Fibroblast of mammary gland (primary cell): Measurements from ENCODE around the gene IDH2.

Source experiments
- DNase-seq: peaks from one replicate; pipeline ENCODE4 v3.0.0-alpha.2; 2010; ENCODE audit warnings: low read depth
- H3K4me3 ChIP-seq: 2 replicates; pipeline ENCODE4 v1.5.1; 2011; ENCODE audit warnings: low read depth, mild to moderate bottlenecking, low read length, moderate library complexity; ENCODE audit not compliant: control insufficient read depth
- TF ChIP-seq, protein P1 (sequence below): conservative IDR thresholded peaks from 2 replicates; pipeline ENCODE4 v1.5.1; 2011; ENCODE audit warnings: low read depth, low read length, inconsistent platforms; ENCODE audit not compliant: control insufficient read depth, insufficient read depth

Gene IDH2

DNA sequence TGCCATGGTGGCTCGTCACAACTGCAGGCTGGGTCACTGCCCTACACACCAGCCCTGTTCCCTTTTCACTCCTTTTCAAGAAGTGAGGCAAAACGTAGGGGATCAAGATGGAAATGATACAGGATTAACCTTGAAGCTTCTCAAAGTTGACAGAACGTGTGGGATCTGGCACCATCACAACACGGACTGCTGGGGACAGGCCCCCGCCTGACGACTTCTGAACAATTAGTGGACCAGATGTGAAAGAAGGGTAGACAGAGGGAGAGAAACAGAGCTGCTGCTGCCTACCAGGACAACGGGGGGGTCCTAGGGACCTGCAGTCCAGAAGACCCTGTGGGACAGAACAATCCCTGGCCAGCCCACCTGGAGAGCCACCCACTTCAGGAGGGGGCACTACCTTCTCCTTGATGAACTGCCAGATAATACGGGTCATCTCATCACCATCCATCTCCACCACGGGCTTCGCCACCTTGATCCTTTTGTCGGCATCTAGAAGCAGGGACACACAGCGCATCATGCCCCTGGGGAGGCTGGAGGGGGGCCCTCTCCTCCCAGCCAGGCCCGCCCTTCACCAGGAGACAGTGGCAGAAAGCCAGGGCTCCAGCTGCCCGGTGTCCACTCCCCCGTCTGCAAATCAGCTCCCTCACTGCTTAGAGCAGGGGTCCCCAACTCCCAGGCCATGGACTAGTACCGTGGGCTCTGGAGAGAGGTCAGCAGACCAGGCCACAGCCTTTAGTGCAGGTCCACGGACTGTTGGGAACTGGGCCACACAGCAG is 10.9 kb downstream of the IDH2 start:
- H3K4me3 ChIP-seq: no peak overlapping the region
- no peak for DNase-seq
- TF ChIP-seq, protein P1, sequence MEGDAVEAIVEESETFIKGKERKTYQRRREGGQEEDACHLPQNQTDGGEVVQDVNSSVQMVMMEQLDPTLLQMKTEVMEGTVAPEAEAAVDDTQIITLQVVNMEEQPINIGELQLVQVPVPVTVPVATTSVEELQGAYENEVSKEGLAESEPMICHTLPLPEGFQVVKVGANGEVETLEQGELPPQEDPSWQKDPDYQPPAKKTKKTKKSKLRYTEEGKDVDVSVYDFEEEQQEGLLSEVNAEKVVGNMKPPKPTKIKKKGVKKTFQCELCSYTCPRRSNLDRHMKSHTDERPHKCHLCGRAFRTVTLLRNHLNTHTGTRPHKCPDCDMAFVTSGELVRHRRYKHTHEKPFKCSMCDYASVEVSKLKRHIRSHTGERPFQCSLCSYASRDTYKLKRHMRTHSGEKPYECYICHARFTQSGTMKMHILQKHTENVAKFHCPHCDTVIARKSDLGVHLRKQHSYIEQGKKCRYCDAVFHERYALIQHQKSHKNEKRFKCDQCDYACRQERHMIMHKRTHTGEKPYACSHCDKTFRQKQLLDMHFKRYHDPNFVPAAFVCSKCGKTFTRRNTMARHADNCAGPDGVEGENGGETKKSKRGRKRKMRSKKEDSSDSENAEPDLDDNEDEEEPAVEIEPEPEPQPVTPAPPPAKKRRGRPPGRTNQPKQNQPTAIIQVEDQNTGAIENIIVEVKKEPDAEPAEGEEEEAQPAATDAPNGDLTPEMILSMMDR: no peak

DNA sequence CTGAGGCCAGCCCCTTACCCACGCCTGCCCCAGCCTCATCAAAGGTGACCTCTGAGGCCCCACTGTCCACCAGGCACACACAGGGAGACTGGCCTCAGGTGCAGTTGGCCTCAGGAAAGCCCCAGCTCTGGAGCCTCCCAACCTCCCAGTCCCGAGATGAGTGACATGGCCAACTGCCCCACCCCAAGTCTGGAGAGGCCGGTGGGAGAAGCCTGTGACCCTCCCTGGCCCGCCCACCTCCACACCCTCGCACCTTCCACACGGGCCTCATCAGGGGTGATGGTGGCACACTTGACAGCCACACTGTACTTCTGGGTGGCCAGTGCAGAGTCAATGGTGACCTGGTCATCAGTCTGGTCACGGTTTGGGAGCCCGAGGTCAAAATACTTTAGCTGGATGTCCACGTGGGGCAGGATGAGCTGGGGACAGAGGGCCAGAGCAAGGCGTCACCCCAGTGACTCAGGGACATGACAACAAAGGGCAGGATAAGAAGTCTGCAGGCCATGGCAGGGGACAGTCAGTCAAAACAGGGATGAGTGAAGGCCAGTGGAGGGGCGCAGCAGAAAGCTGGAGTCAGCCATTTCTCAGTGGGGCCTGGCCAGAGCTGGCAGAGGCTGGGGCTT is 11.9 kb downstream of the IDH2 start:
- TF ChIP-seq, protein P1: no peak
- no peak overlapping the region for H3K4me3 ChIP-seq
- no peak for DNase-seq

DNA sequence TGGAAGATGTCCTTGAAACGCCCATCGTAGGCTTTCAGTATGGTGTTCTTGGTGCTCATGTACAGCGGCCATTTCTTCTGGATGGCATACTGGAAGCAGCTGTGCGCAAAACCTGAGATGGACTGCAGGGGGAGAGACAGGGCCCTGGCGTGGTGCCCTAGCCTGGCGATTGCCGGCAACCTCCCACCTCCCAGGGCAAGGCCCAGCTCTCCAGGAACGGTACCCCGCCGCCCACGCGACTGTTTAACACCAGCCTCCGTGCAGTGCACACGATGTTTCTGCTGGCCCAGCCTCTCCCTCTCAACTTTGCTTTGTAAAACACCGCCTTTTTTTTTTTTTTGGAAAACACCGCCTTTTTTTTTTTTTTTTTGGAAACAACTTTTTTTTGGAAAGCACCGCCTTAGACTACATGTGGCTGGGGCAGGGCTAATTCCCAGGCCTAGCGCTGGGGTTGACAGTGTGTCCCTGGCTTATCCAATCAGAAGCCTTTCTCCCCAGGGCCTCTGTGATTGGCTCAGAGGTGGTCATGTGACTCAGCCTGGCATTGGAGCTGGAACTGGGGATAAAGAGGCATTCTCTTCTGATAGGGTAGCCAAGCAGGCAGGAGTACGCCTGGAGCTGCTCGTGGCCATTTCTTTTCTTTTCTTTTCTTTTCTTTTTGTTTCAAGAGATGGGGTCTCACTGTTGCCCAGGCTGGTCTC is 14.7 kb downstream of the IDH2 start:
- no peak overlapping the region for H3K4me3 ChIP-seq
- peak; percentile 71 for DNase-seq
- TF ChIP-seq, protein P1: peak; percentile 44

DNA sequence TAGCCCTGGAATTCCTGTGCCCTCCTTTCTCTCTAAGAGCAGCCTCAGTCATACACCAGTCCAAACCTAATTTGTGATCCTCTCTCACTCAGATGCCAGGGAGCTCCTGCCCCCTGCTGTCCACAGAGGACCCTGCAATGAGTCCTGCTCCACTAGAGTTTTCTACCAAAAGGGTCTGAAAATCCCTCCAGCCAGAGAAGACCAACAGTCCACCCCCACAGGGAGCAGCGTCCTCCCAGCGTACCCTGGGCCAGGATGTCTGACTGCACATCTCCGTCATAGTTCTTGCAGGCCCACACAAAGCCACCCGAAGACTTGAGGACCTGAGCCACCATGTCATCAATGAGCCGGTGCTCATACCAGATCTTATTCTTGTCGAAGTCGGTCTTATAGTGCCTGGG is 15.4 kb downstream of the IDH2 start:
- peak; percentile 54 for DNase-seq
- H3K4me3 ChIP-seq: no peak overlapping the region
- TF ChIP-seq, protein P1: peak; percentile 82

DNA sequence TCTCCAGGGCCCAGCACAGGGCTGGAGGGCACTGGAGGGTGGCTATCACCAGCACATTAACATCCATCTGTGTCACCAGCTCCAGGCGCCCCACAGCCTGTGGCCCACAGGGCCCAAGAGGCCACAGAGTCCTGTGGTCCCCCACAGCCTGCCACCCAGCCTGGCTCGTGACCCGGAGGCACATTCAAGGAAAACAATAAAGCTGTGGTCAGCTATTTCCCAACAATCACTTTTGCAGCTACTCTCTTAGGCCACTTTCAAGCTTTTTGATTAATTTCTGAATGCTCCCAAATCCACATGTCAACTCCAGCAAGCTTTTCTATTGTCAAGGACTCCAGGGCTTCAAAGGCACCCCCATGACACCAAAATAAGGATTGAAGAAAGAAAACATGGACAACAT is 16.7 kb downstream of the IDH2 start:
- no peak for DNase-seq
- H3K4me3 ChIP-seq: no peak overlapping the region
- TF ChIP-seq, protein P1: no peak

DNA sequence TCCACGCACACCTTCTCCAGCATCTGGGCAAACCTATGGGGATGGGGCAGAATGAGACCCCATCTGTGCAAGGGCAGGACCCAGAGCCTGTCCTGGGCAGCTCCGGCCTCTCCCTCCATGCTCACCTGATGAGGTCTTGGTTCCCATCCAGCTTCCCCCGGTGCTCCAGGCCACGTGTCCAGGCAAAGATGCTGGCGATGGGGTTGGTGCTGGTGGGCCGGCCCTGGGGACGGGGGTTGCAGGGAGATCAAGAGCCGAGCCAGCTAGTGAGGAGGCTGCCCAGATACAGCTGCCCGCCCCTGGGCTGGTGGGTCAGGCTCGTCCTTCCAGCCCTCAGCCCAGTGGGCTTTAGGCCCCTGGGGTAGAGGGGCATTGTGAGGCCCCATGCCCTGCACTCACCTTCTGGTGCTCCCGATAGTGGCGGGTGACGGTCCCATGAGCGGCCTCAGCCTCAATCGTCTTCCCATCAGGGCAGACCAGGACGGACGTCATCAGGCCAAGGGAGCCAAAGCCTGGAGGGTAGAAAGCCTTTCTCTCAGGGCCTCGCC is 17.3 kb downstream of the IDH2 start:
- TF ChIP-seq, protein P1: no peak
- no peak for DNase-seq
- no peak overlapping the region for H3K4me3 ChIP-seq
